BJ (cell line): ENCODE results near the gene GALNT12. TPM values are rescaled to one million over a fixed set of nuclear protein-coding genes. Genes with fewer than 3 reads are reported as not detected.
A peak's percentile ranks its signal among the peaks of the same experiment; 100 is the strongest.

Source experiments
- CTCF ChIA-PET: fragments of 350-600 bp; formaldehyde crosslinking; extraction: SDS; loops from one replicate; lab custom pipeline; 2021; ENCODE audit warnings: antibody characterized with exemption, inconsistent platforms; lab: Yijun Ruan, JAX
- POLR2A ChIA-PET: fragments of 300-600 bp; sonication (Branson Sonifier 250); formaldehyde crosslinking; extraction: SDS; loops from one replicate; lab custom pipeline; 2021; ENCODE audit warnings: antibody characterized with exemption; lab: Charles Lee
- DNase-seq: peaks from one replicate; pipeline ENCODE4 v3.0.0-alpha.2; 2011; ENCODE audit warnings: low read depth
- H3K27me3 ChIP-seq: 2 replicates; pipeline ENCODE4 v1.6.0; 2011; ENCODE audit warnings: low read length; ENCODE audit not compliant: control insufficient read depth, insufficient read depth
- H3K36me3 ChIP-seq: 2 replicates; pipeline ENCODE4 v1.5.1; 2011; ENCODE audit warnings: low read length; ENCODE audit not compliant: control insufficient read depth, insufficient read depth
- H3K4me3 ChIP-seq: 2 replicates; pipeline ENCODE4 v1.5.1; 2011; ENCODE audit warnings: low read depth, mild to moderate bottlenecking, control low read depth, low read length
- CTCF ChIP-seq: IDR thresholded peaks from 2 replicates; pipeline ENCODE4 v1.5.1; 2011; ENCODE audit warnings: low read depth, mild to moderate bottlenecking, control low read depth, inconsistent platforms, low read length, moderate library complexity; ENCODE audit not compliant: insufficient read depth
- polyA plus RNA-seq: library from polyadenylated mRNA; depleted of rRNA; stranded (reverse); fragments of >200 nt; gene quantifications from 2 replicates; pipeline ENCODE4 v1.2.3, GENCODE V29; 2011; rRNA removed

Gene GALNT12
- polyA plus RNA-seq, 1 experiment = 4.2 TPM

- no peak overlapping the region for H3K4me3 ChIP-seq
- H3K36me3 ChIP-seq = no peaks in the 10 kb centered on the region
- DNase-seq = peak; percentile 68
- no peak for TF ChIP-seq CTCF
- ChIA-PET POLR2A (no interaction called here), CTCF (interaction anchor here (0.7 to 1.1 kb wide), 3 partner anchors 17 to 43 kb away, joined by 3 read pairs; no protein-coding TSS in a partner anchor)
- no peaks in the 10 kb centered on the region for H3K27me3 ChIP-seq
Observed at GRCh38 chr9:98899408-98900056, 92.1 kb downstream of the GALNT12 start.

Other genes starting within 250 kb of the GALNT12 start
- 1.4 and 1.6 TPM in 2 replicates for gene GABBR2, start 98.7 kb upstream of the GALNT12 start, polyA plus RNA-seq
- gene ANKS6, start 11.1 kb upstream of the GALNT12 start, polyA plus RNA-seq = 9.9 and 13.0 TPM in 2 replicates
- gene COL15A1, start 136.2 kb downstream of the GALNT12 start, polyA plus RNA-seq = 74.5 and 112 TPM in 2 replicates